ENCODE results near the gene MGAT3.

The MGAT3 gene

GRCh38 chr22:39427751-39428596 lies 28.8 kb upstream of the MGAT3 start:
- in situ Hi-C loops (cut with MboI; ENCODE audit: low pct_unique_long_range_greater_than_20kb, low sequenced_read_pairs) = no loop called here
- no peak for DNase-seq

GRCh38 chr22:39428597-39429071 lies 28.2 kb upstream of the MGAT3 start:
- no peak for DNase-seq
- in situ Hi-C loops (cut with MboI; ENCODE audit: low pct_unique_long_range_greater_than_20kb, low sequenced_read_pairs) = no loop called here

GRCh38 chr22:39429186-39429585 lies 27.6 kb upstream of the MGAT3 start:
- in situ Hi-C loops (cut with MboI; ENCODE audit: low pct_unique_long_range_greater_than_20kb, low sequenced_read_pairs) = no loop called here
- no peak for DNase-seq

- DNase-seq = no peak
- in situ Hi-C loops (cut with MboI; ENCODE audit: low pct_unique_long_range_greater_than_20kb, low sequenced_read_pairs) = no loop called here
Measured at GRCh38 chr22:39429916-39430575, 26.8 kb upstream of the MGAT3 start.

GRCh38 chr22:39430576-39431150 lies 26.1 kb upstream of the MGAT3 start:
- DNase-seq = no peak
- in situ Hi-C loops (cut with MboI; ENCODE audit: low pct_unique_long_range_greater_than_20kb, low sequenced_read_pairs) = no loop called here

GRCh38 chr22:39431216-39431801 lies 25.5 kb upstream of the MGAT3 start:
- DNase-seq = no peak
- in situ Hi-C loops (cut with MboI; ENCODE audit: low pct_unique_long_range_greater_than_20kb, low sequenced_read_pairs) = no loop called here

- in situ Hi-C loops (cut with MboI; ENCODE audit: low pct_unique_long_range_greater_than_20kb, low sequenced_read_pairs) = no loop called here
- DNase-seq = no peak
Measured at GRCh38 chr22:39431821-39432251, 25.0 kb upstream of the MGAT3 start.

GRCh38 chr22:39432361-39432811 lies 24.4 kb upstream of the MGAT3 start:
- no peak for DNase-seq
- in situ Hi-C loops (cut with MboI; ENCODE audit: low pct_unique_long_range_greater_than_20kb, low sequenced_read_pairs) = no loop called here

GRCh38 chr22:39433476-39434242 lies 23.2 kb upstream of the MGAT3 start:
- no peak for DNase-seq

GRCh38 chr22:39434243-39434653 lies 22.6 kb upstream of the MGAT3 start:
- no peak for DNase-seq
- in situ Hi-C loops (cut with MboI; ENCODE audit: low pct_unique_long_range_greater_than_20kb, low sequenced_read_pairs) = no loop called here

More at GRCh38 chr22:39433476-39434242, 23.2 kb upstream of the MGAT3 start:
- in situ Hi-C loops (cut with MboI; ENCODE audit: low pct_unique_long_range_greater_than_20kb, low sequenced_read_pairs) = no loop called here

- in situ Hi-C loops (cut with MboI; ENCODE audit: low pct_unique_long_range_greater_than_20kb, low sequenced_read_pairs) = no loop called here
Measured at GRCh38 chr22:39434721-39435120, 22.1 kb upstream of the MGAT3 start.

GRCh38 chr22:39435616-39436015 lies 21.2 kb upstream of the MGAT3 start:
- no peak for DNase-seq
- in situ Hi-C loops (cut with MboI; ENCODE audit: low pct_unique_long_range_greater_than_20kb, low sequenced_read_pairs) = no loop called here

More at GRCh38 chr22:39434721-39435120, 22.1 kb upstream of the MGAT3 start:
- no peak for DNase-seq

- in situ Hi-C loops (cut with MboI; ENCODE audit: low pct_unique_long_range_greater_than_20kb, low sequenced_read_pairs) = no loop called here
- no peak for DNase-seq
Measured at GRCh38 chr22:39437791-39438704, 18.8 kb upstream of the MGAT3 start.

GRCh38 chr22:39439170-39439569 lies 17.6 kb upstream of the MGAT3 start:
- no peak for DNase-seq

GRCh38 chr22:39443398-39443797 lies 13.4 kb upstream of the MGAT3 start:
- in situ Hi-C loops (cut with MboI; ENCODE audit: low pct_unique_long_range_greater_than_20kb, low sequenced_read_pairs) = no loop called here
- DNase-seq = no peak

More at GRCh38 chr22:39439170-39439569, 17.6 kb upstream of the MGAT3 start:
- in situ Hi-C loops (cut with MboI; ENCODE audit: low pct_unique_long_range_greater_than_20kb, low sequenced_read_pairs) = no loop called here

GRCh38 chr22:39444247-39444800 lies 12.5 kb upstream of the MGAT3 start:
- no peak for DNase-seq
- in situ Hi-C loops (cut with MboI; ENCODE audit: low pct_unique_long_range_greater_than_20kb, low sequenced_read_pairs) = no loop called here

GRCh38 chr22:39444937-39445465 lies 11.8 kb upstream of the MGAT3 start:
- in situ Hi-C loops (cut with MboI; ENCODE audit: low pct_unique_long_range_greater_than_20kb, low sequenced_read_pairs) = no loop called here
- no peak for DNase-seq
